GM19395 (cell line): ENCODE results near the gene MXI1.

Experiments used
- ATAC-seq: cut with Tn5 transposase; IDR thresholded peaks from one replicate; pipeline ENCODE4 v1.9.1; 2021; ENCODE audit warnings: mild to moderate bottlenecking, moderate library complexity; ENCODE audit not compliant: unreplicated experiment

The MXI1 gene

GRCh38 chr10:110215286-110216170 lies 8.1 kb downstream of the MXI1 start:
- no peak for ATAC-seq

GRCh38 chr10:110216240-110216639 lies 8.8 kb downstream of the MXI1 start:
- ATAC-seq = no peak

- no peak for ATAC-seq
Observed at GRCh38 chr10:110216942-110217661, 9.7 kb downstream of the MXI1 start.

GRCh38 chr10:110217662-110218008 lies 10.2 kb downstream of the MXI1 start:
- no peak for ATAC-seq

GRCh38 chr10:110218632-110219031 lies 11.2 kb downstream of the MXI1 start:
- ATAC-seq = no peak

- ATAC-seq = no peak
Observed at GRCh38 chr10:110219884-110220283, 12.5 kb downstream of the MXI1 start.

- ATAC-seq = no peak
Observed at GRCh38 chr10:110220398-110220797, 13.0 kb downstream of the MXI1 start.

GRCh38 chr10:110221044-110221720 lies 13.8 kb downstream of the MXI1 start:
- ATAC-seq = no peak

- peak; percentile 62 for ATAC-seq
Observed at GRCh38 chr10:110221721-110222261, 14.4 kb downstream of the MXI1 start.

- ATAC-seq = no peak
Observed at GRCh38 chr10:110222641-110223297, 15.4 kb downstream of the MXI1 start.

GRCh38 chr10:110223298-110223925 lies 16.0 kb downstream of the MXI1 start:
- no peak for ATAC-seq

- ATAC-seq = no peak
Observed at GRCh38 chr10:110224992-110225391, 17.6 kb downstream of the MXI1 start.

GRCh38 chr10:110225441-110225755 lies 18.0 kb downstream of the MXI1 start:
- peak; percentile 24 for ATAC-seq

- peak; percentile 82 for ATAC-seq
Observed at GRCh38 chr10:110225756-110226542, 18.5 kb downstream of the MXI1 start.

GRCh38 chr10:110226543-110226925 lies 19.1 kb downstream of the MXI1 start:
- no peak for ATAC-seq

GRCh38 chr10:110226926-110227641 lies 19.7 kb downstream of the MXI1 start:
- no peak for ATAC-seq

GRCh38 chr10:110228066-110228465 lies 20.7 kb downstream of the MXI1 start:
- ATAC-seq = no peak

GRCh38 chr10:110229155-110229554 lies 21.8 kb downstream of the MXI1 start:
- ATAC-seq = no peak

GRCh38 chr10:110233846-110234245 lies 26.4 kb downstream of the MXI1 start:
- no peak for ATAC-seq
